PC-9 (cell line): ENCODE data around the gene FAM13C.
"Not testable (repeated sequence)": the region's sequence is repeated elsewhere in the genome, so short reads cannot be mapped to it uniquely, and the experiment has no call there.

Source experiments
- CTCF ChIP-seq: fragments of 200-600 bp; sonication (generic); conservative IDR thresholded peaks from 2 replicates; pipeline ENCODE4 v1.6.1; 2017; ENCODE audit warnings: mixed run types, antibody characterized with exemption, mild to moderate bottlenecking, moderate library complexity
- EZH2 ChIP-seq: fragments of 200-600 bp; sonication (generic); IDR thresholded peaks from 2 replicates; pipeline ENCODE4 v1.8.0; 2017; ENCODE audit warnings: antibody characterized with exemption, low read depth

- not testable (repeated sequence) for TF ChIP-seq CTCF, EZH2
Observed at GRCh38 chr10:59399329-59399728, 37.0 kb upstream of the FAM13C start.
